ENCODE data around the gene ZNF768.

DNA sequence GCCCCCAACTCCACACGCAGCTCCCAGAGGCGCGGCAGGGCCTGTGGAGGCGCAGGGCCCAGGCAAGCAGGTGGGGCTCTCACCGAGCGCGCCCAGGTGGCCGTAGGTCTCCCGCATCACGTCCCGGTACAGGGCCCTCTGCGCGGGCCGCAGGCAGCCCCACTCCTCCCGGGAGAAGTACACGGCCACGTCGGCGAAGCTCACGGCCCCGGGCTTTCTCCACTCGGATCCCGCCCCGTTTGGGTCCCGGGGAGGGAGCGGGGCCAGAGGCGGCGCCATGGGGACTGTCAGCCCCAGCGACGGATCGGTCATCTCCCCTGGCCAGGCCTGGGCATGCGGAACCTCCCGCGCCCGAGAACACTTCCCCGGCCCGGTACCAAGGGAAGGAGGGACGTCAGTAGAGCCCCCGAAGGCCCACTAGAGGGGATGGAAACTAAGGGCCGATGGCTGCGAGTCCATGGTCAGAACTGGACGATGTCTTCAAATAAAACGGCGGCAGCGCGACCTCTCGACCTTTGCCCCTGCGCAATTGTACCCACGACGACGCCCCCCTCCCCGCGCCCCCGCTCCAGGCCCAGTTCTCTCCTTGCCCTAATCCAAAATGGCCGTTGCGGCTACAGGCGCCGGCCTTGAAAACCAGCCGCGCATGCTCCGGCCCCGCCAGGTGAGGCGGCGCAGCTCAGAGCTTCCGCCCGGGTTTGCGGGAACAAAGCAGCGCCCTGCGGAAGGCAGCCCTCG is 8.2 kb upstream of the ZNF768 start, which contains the start of gene ZNF747:
- TF ChIP-seq EZH2 (IDR thresholded peaks at IDR 0.05) (no peak), POLR2AphosphoS5 (IDR thresholded peaks at IDR 0.05; ENCODE audit: borderline replicate concordance, low read depth, low read length) (peak; percentile 86), FOXP2 (optimal IDR thresholded peaks at IDR 0.05; ENCODE audit: control extremely low read depth, extremely low read length, insufficient read depth) (no peak)

Measured in SK-N-MC (cell line).